Peyer's patch (tissue), 4 donors: ENCODE results near the gene GAMT. TPM values are rescaled to one million over a fixed set of nuclear protein-coding genes. Genes with fewer than 3 reads are reported as not detected.

Source experiments
- DNase-seq, 3 donors: peaks; one replicate each; pipeline ENCODE4 v3.0.0-alpha.2; 2017 to 2019
- H3K27ac ChIP-seq, 4 donors: fragments of 200-600 bp; sonication (generic); one replicate each; pipeline ENCODE4 v1.5.1; 2016 to 2019
- H3K27me3 ChIP-seq, 2 donors: fragments of 200-600 bp; sonication (generic); one replicate each; pipeline ENCODE4 v1.5.1; 2019
- H3K36me3 ChIP-seq, 3 donors: fragments of 200-600 bp; sonication (generic); one replicate each; pipeline ENCODE4 v1.5.1; 2016 to 2019
- H3K4me1 ChIP-seq, 4 donors: fragments of 200-600 bp; sonication (generic); one replicate each; pipeline ENCODE4 v1.5.1; 2016 to 2019
- H3K4me3 ChIP-seq, 4 donors: fragments of 200-600 bp; sonication (generic); 1 replicate in 3 of 4; 2 replicates in 1 of 4; pipeline ENCODE4 v1.5.1; 2016 to 2019; ENCODE audit warnings: mild to moderate bottlenecking in 1 of 4
- H3K9me3 ChIP-seq, 4 donors: fragments of 200-600 bp; sonication (generic); one replicate each; pipeline ENCODE4 v1.5.1; 2016 to 2019; ENCODE audit warnings: mild to moderate bottlenecking in 1 of 4
- CTCF ChIP-seq, 6 experiments: fragments of 450-650 bp in 4 of 6; fragments of 200-600 bp in 2 of 6; sonication (generic) in 1 of 6; IDR thresholded peaks; one replicate each; pipeline ENCODE4 v1.5.1; 2017 to 2019; ENCODE audit warnings: antibody characterized with exemption in 6 of 6, mild to moderate bottlenecking in 3 of 6, moderate library complexity in 1 of 6
- POLR2A ChIP-seq, 2 donors: fragments of 450-650 bp; IDR thresholded peaks; one replicate each; pipeline ENCODE4 v1.5.1; 2017; ENCODE audit warnings: antibody characterized with exemption in 2 of 2, mild to moderate bottlenecking in 2 of 2, moderate library complexity in 2 of 2
- total RNA-seq, 4 donors: library from RNA; depleted of rRNA; stranded (reverse); fragments of >200 nt; gene quantifications; one replicate each; pipeline ENCODE4 v1.1.0, GENCODE V29; 2016

Gene GAMT
- total RNA-seq, 4 donors from 2014 or later = 2.5 to 3.1 TPM; not detected in 2

- Histone ChIP-seq H3K27me3 (no peaks in the 10 kb centered on the region), H3K9me3 (no peaks in the 10 kb centered on the region), H3K4me1 (peaks cover 0 to 24% (median 0%) of the 10 kb centered on the region in 4 donors), H3K27ac (no peak overlapping the region), H3K4me3 (no peak overlapping the region), H3K36me3 (peaks cover 0 to 61% (median 0%) of the 10 kb centered on the region in 3 donors)
- TF ChIP-seq POLR2A (IDR thresholded peaks at IDR 0.05) = no peak
- no peak for TF ChIP-seq CTCF (IDR thresholded peaks at IDR 0.05)
- DNase-seq = no peak
Observed at GRCh38 chr19:1393841-1394240, 7.5 kb downstream of the GAMT start.

- no peaks in the 10 kb centered on the region for H3K9me3 ChIP-seq
- no peak overlapping the region for H3K4me3 ChIP-seq
- peaks cover 0 to 24% (median 0%) of the 10 kb centered on the region in 4 donors for H3K4me1 ChIP-seq
- peaks cover 0 to 69% (median 0%) of the 10 kb centered on the region in 3 donors for H3K36me3 ChIP-seq
- no peak overlapping the region for H3K27ac ChIP-seq
- TF ChIP-seq POLR2A (IDR thresholded peaks at IDR 0.05) (no peak), CTCF (IDR thresholded peaks at IDR 0.05) (no peak)
- H3K27me3 ChIP-seq = no peaks in the 10 kb centered on the region
- DNase-seq = no peak
Observed at GRCh38 chr19:1392939-1393530, 8.3 kb downstream of the GAMT start.

GRCh38 chr19:1392407-1392806 is 8.9 kb downstream of the GAMT start:
- H3K27me3 ChIP-seq = no peaks in the 10 kb centered on the region
- H3K27ac ChIP-seq = no peak overlapping the region
- no peaks in the 10 kb centered on the region for H3K9me3 ChIP-seq
- no peak overlapping the region for H3K4me3 ChIP-seq
- peaks cover 0 to 73% (median 0%) of the 10 kb centered on the region in 3 donors for H3K36me3 ChIP-seq
- H3K4me1 ChIP-seq = peaks cover 0 to 24% (median 0%) of the 10 kb centered on the region in 4 donors
- TF ChIP-seq POLR2A (IDR thresholded peaks at IDR 0.05) (no peak), CTCF (IDR thresholded peaks at IDR 0.05) (no peak)
- no peak for DNase-seq

GRCh38 chr19:1390890-1391423 is 10.4 kb downstream of the GAMT start:
- Histone ChIP-seq H3K4me3 (no peak overlapping the region), H3K9me3 (no peaks in the 10 kb centered on the region), H3K27ac (no peak overlapping the region), H3K27me3 (no peaks in the 10 kb centered on the region), H3K36me3 (peaks cover 0 to 78% (median 0%) of the 10 kb centered on the region in 3 donors), H3K4me1 (peaks cover 0 to 17% (median 0%) of the 10 kb centered on the region in 4 donors)
- no peak for TF ChIP-seq POLR2A (IDR thresholded peaks at IDR 0.05)
- no peak for TF ChIP-seq CTCF (IDR thresholded peaks at IDR 0.05)
- no peak for DNase-seq

GRCh38 chr19:1389033-1389940 is 12.1 kb downstream of the GAMT start:
- TF ChIP-seq POLR2A (IDR thresholded peaks at IDR 0.05) (no peak), CTCF (IDR thresholded peaks at IDR 0.05) (no peak)
- H3K9me3 ChIP-seq = no peaks in the 10 kb centered on the region
- H3K36me3 ChIP-seq = peaks cover 0 to 71% (median 0%) of the 10 kb centered on the region in 3 donors
- H3K4me1 ChIP-seq = peaks cover 0 to 23% (median 4%) of the 10 kb centered on the region in 4 donors
- H3K4me3 ChIP-seq = no peak overlapping the region
- DNase-seq = no peak
- H3K27ac ChIP-seq = no peak overlapping the region
- no peaks in the 10 kb centered on the region for H3K27me3 ChIP-seq
